ENCODE results near the gene IGF2R. TPM values are rescaled to one million over a fixed set of nuclear protein-coding genes. Genes with fewer than 3 reads are reported as not detected.

IGF2R gene
- total RNA-seq, 1 experiment from 2014 or later = 31.5 TPM

DNA sequence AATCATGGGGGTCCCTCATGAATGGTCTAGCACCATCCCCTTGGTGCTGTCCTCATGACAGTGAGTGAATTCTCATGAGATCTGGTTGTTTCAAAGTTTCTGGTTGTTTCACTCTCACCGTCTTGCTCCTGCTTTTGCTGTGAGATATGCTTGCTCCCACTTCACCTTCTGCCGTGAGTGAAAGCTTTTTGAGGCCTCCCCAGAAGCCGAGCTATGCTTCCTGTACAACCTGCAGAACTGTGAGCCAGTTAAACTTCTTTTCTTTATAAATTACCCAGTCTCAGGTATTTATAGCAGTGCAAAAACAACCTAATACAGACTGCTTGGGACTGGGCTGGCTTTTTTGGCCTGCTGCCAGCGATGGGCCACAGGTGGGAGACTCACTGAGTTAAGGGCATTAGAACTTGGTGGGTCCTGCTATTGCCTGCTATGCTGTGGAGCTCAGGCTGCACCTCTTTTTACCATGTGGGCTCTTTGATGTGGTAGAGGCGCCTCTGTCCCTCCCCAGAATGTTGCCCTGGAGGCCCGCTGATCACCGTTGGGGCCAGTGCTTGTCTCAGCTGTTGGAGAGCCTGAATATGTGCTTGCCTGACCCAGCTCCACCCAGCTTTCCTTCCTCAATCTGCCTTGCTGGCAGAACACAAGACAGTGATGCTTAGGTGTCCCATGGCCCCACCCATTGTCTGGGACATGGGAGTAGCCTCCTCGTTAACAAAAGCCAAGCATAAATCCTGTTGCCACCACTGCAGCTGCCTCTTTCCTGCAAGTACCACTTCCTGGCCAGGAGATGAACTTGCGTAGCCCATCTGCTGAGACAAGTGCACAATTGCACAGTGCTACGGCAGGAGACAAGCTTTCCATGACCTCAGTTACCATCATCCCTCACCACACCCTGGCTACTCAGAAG is 47.1 kb downstream of the IGF2R start:
- no TSS peak for BruUV-seq (replicated peaks)
- Histone ChIP-seq H3K9me2 (replicated peaks; ENCODE audit: low read length) (no peaks in the 10 kb centered on the region), H3K4me3 (ENCODE audit: low read length) (no peak overlapping the region), H3K27ac (ENCODE audit: low read length) (no peak overlapping the region), H3K4me1 (ENCODE audit: insufficient read depth, low read length) (no peaks in the 10 kb centered on the region), H3K4me2 (ENCODE audit: low read length) (no peak overlapping the region), H3K36me3 (ENCODE audit: low read depth, low read length) (peaks cover 8% of the 10 kb centered on the region), H3K9ac (ENCODE audit: low read length) (no peak overlapping the region), H3K79me2 (ENCODE audit: low read length) (no peaks in the 10 kb centered on the region), H3K9me3 (ENCODE audit: low read length) (no peaks in the 10 kb centered on the region), H3F3A (ENCODE audit: low read length, unreplicated experiment) (no peaks in the 10 kb centered on the region), H3K27me3 (ENCODE audit: low read length) (no peaks in the 10 kb centered on the region), H4K20me1 (ENCODE audit: low read length) (no peaks in the 10 kb centered on the region), H2AFZ (ENCODE audit: low read length) (no peak overlapping the region)
- ATAC-seq (no peak), DNase-seq (no peak)
- POLR2A ChIA-PET (ENCODE audit: unreplicated experiment) = no interaction called here
- intact Hi-C loops (cut with micrococcal nuclease) = no loop called here
- TF ChIP-seq, protein P1, sequence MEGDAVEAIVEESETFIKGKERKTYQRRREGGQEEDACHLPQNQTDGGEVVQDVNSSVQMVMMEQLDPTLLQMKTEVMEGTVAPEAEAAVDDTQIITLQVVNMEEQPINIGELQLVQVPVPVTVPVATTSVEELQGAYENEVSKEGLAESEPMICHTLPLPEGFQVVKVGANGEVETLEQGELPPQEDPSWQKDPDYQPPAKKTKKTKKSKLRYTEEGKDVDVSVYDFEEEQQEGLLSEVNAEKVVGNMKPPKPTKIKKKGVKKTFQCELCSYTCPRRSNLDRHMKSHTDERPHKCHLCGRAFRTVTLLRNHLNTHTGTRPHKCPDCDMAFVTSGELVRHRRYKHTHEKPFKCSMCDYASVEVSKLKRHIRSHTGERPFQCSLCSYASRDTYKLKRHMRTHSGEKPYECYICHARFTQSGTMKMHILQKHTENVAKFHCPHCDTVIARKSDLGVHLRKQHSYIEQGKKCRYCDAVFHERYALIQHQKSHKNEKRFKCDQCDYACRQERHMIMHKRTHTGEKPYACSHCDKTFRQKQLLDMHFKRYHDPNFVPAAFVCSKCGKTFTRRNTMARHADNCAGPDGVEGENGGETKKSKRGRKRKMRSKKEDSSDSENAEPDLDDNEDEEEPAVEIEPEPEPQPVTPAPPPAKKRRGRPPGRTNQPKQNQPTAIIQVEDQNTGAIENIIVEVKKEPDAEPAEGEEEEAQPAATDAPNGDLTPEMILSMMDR (conservative IDR thresholded peaks at IDR 0.05; ENCODE audit: low read depth, low read length) = no peak
- TF ChIP-seq EZH2phosphoT487 (IDR thresholded peaks at IDR 0.05; ENCODE audit: borderline replicate concordance, low read length) = no peak
- no peak for TF ChIP-seq EZH2 (IDR thresholded peaks at IDR 0.05; ENCODE audit: low read length, unreplicated experiment)
- CTCF ChIA-PET = no interaction called here

DNA sequence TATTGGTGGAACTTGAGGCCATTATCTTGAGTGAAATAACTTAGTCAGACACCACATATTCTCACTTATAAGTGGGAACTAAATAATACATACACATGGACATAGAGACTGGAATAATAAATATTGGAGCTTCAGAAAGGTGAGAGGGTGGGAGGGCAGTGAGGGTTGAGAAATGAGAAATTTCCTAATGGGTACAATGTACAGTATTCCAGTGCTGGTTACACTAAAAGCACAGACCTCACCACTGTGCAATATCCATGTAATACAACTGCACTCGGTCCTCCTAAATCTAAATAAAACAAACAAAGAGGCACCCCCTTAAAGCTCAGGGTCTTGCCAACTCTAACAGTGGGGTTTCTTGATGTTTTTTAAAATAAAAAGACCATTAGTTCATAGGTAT is 53.2 kb downstream of the IGF2R start:
- H3K9ac ChIP-seq (ENCODE audit: low read length) = no peak overlapping the region
- H3K4me1 ChIP-seq (ENCODE audit: insufficient read depth, low read length) = no peaks in the 10 kb centered on the region
- peaks cover 3% of the 10 kb centered on the region; the same call in 1 of the 2 replicates for H3K36me3 ChIP-seq (ENCODE audit: low read depth, low read length)
- no peak overlapping the region for H3K4me3 ChIP-seq (ENCODE audit: low read length)
- no peak for ATAC-seq
- no peak overlapping the region for H3K4me2 ChIP-seq (ENCODE audit: low read length)
- DNase-seq = no peak
- H3K79me2 ChIP-seq (ENCODE audit: low read length) = no peaks in the 10 kb centered on the region
- ChIA-PET POLR2A (ENCODE audit: unreplicated experiment) (no interaction called here), CTCF (no interaction called here)
- H3K9me2 ChIP-seq (replicated peaks; ENCODE audit: low read length) = no peaks in the 10 kb centered on the region
- H3K9me3 ChIP-seq (ENCODE audit: low read length) = no peaks in the 10 kb centered on the region
- no peaks in the 10 kb centered on the region for H3F3A ChIP-seq (ENCODE audit: low read length, unreplicated experiment)
- intact Hi-C loops (cut with micrococcal nuclease) = no loop called here
- no peak overlapping the region for H3K27ac ChIP-seq (ENCODE audit: low read length)
- TF ChIP-seq EZH2phosphoT487 (IDR thresholded peaks at IDR 0.05; ENCODE audit: borderline replicate concordance, low read length) (no peak), EZH2 (IDR thresholded peaks at IDR 0.05; ENCODE audit: low read length, unreplicated experiment) (no peak)
- TF ChIP-seq, protein P1 (conservative IDR thresholded peaks at IDR 0.05; ENCODE audit: low read depth, low read length) = no peak
- no peak overlapping the region for H2AFZ ChIP-seq (ENCODE audit: low read length)
- BruUV-seq (replicated peaks) = no TSS peak
- H3K27me3 ChIP-seq (ENCODE audit: low read length) = no peaks in the 10 kb centered on the region
- no peaks in the 10 kb centered on the region for H4K20me1 ChIP-seq (ENCODE audit: low read length)

DNA sequence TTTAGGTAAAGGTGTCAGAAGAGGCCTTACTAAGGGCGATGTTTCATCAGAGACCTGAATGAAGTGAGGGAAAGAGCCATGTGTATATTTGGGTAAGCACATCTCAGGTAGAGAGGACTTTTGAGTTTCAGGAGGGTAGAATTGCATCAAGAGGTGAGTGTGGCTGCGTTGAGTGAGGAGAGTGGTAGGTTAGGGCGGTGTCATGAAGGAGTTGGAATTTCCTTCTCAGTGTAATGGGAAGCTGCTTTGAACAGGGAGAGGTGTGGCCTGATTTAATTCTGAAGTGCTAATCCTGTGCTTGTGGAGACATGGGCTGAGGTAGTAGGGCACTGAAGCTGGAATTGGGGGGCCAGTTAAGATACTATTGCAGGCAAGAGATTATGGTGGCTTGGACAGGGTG is 53.9 kb downstream of the IGF2R start:
- DNase-seq (no peak), ATAC-seq (no peak)
- no peaks in the 10 kb centered on the region for H3K9me3 ChIP-seq (ENCODE audit: low read length)
- no peak overlapping the region for H3K27ac ChIP-seq (ENCODE audit: low read length)
- TF ChIP-seq, protein P1 (conservative IDR thresholded peaks at IDR 0.05; ENCODE audit: low read depth, low read length) = no peak
- TF ChIP-seq EZH2phosphoT487 (IDR thresholded peaks at IDR 0.05; ENCODE audit: borderline replicate concordance, low read length) (no peak), EZH2 (IDR thresholded peaks at IDR 0.05; ENCODE audit: low read length, unreplicated experiment) (no peak)
- intact Hi-C loops (cut with micrococcal nuclease) = no loop called here
- CTCF ChIA-PET = no interaction called here
- H3K4me1 ChIP-seq (ENCODE audit: insufficient read depth, low read length) = no peaks in the 10 kb centered on the region
- H3K9ac ChIP-seq (ENCODE audit: low read length) = no peak overlapping the region
- no peak overlapping the region for H3K4me3 ChIP-seq (ENCODE audit: low read length)
- no peaks in the 10 kb centered on the region for H3K27me3 ChIP-seq (ENCODE audit: low read length)
- H3K36me3 ChIP-seq (ENCODE audit: low read depth, low read length) = peaks cover 7% of the 10 kb centered on the region; the same call in 1 of the 2 replicates
- no peak overlapping the region for H3K4me2 ChIP-seq (ENCODE audit: low read length)
- H4K20me1 ChIP-seq (ENCODE audit: low read length) = no peaks in the 10 kb centered on the region
- no peaks in the 10 kb centered on the region for H3K9me2 ChIP-seq (replicated peaks; ENCODE audit: low read length)
- no TSS peak for BruUV-seq (replicated peaks)
- no peaks in the 10 kb centered on the region for H3K79me2 ChIP-seq (ENCODE audit: low read length)
- H2AFZ ChIP-seq (ENCODE audit: low read length) = no peak overlapping the region
- no peaks in the 10 kb centered on the region for H3F3A ChIP-seq (ENCODE audit: low read length, unreplicated experiment)
- POLR2A ChIA-PET (ENCODE audit: unreplicated experiment) = no interaction called here
